ENCODE results near the gene SPPL2A.

- TF ChIP-seq POLR2A (IDR thresholded peaks at IDR 0.05) (no peak), CTCF (IDR thresholded peaks at IDR 0.05 in 8 of 11, conservative IDR thresholded peaks at IDR 0.05 in 3 of 11) (no peak), POLR2AphosphoS5 (IDR thresholded peaks at IDR 0.05) (no peak)
Measured at GRCh38 chr15:50777042-50777441, 11.5 kb upstream of the SPPL2A start.

Measured in spleen (tissue), 7 donors.